Gastrocnemius medialis (tissue), 4 donors: ENCODE data around the gene AKR1C2.

Experiments used
- POLR2A ChIP-seq, 2 donors: fragments of 450-650 bp; IDR thresholded peaks; one replicate each; pipeline ENCODE4 v1.6.1; 2017; ENCODE audit warnings: antibody characterized with exemption in 2 of 2, mild to moderate bottlenecking in 2 of 2, moderate library complexity in 2 of 2
- TF ChIP-seq, protein P1 (sequence below), 5 experiments: fragments of 450-650 bp in 3 of 5; fragments of 200-600 bp in 2 of 5; sonication (generic) in 2 of 5; IDR thresholded peaks in 4 of 5; conservative IDR thresholded peaks in 1 of 5; 1 replicate in 4 of 5; 2 replicates in 1 of 5; pipeline ENCODE4 v1.5.1; 2016 to 2019; ENCODE audit warnings: antibody characterized with exemption in 5 of 5, mild to moderate bottlenecking in 3 of 5, moderate library complexity in 3 of 5

GRCh38 chr10:4944841-4945240 lies 58.8 kb downstream of the AKR1C2 start:
- TF ChIP-seq, protein P1, sequence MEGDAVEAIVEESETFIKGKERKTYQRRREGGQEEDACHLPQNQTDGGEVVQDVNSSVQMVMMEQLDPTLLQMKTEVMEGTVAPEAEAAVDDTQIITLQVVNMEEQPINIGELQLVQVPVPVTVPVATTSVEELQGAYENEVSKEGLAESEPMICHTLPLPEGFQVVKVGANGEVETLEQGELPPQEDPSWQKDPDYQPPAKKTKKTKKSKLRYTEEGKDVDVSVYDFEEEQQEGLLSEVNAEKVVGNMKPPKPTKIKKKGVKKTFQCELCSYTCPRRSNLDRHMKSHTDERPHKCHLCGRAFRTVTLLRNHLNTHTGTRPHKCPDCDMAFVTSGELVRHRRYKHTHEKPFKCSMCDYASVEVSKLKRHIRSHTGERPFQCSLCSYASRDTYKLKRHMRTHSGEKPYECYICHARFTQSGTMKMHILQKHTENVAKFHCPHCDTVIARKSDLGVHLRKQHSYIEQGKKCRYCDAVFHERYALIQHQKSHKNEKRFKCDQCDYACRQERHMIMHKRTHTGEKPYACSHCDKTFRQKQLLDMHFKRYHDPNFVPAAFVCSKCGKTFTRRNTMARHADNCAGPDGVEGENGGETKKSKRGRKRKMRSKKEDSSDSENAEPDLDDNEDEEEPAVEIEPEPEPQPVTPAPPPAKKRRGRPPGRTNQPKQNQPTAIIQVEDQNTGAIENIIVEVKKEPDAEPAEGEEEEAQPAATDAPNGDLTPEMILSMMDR (IDR thresholded peaks at IDR 0.05 in 4 of 5, conservative IDR thresholded peaks at IDR 0.05 in 1 of 5): no peak
- no peak for TF ChIP-seq POLR2A (IDR thresholded peaks at IDR 0.05)
